Measurements from ENCODE around the gene ZFAND4.
"Not testable (repeated sequence)": the region's sequence is repeated elsewhere in the genome, so short reads cannot be mapped to it uniquely, and the experiment has no call there.

The ZFAND4 gene

DNA sequence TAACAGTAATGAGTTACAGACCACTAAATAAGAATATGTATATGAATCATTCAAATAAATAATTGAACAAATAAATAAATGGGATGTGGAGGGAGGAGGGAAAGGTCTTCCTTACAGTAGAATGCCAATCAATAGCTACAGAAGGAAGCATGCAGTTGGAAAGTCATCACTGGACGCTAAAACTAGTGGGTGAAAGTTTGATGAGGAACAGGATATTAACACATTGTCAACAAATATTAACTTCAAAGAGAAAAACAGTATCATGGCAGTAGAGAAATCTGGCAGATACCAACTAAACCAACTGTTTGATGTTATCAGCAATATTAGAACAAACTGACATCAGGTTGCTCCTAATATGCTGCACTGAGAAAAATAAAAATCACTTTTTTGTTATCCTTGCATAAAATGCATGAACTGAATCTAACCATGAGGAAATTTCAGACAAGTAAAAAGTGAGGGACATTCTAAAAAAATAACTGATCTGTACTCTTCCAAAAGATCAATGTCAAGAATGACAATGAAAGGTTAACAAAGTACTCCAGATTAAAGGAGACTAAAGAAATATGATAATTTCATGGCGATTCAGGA, 94.1 kb downstream of the ZFAND4 start:
- no peak for DNase-seq (ENCODE audit: low read depth)
- TF ChIP-seq, protein P1, sequence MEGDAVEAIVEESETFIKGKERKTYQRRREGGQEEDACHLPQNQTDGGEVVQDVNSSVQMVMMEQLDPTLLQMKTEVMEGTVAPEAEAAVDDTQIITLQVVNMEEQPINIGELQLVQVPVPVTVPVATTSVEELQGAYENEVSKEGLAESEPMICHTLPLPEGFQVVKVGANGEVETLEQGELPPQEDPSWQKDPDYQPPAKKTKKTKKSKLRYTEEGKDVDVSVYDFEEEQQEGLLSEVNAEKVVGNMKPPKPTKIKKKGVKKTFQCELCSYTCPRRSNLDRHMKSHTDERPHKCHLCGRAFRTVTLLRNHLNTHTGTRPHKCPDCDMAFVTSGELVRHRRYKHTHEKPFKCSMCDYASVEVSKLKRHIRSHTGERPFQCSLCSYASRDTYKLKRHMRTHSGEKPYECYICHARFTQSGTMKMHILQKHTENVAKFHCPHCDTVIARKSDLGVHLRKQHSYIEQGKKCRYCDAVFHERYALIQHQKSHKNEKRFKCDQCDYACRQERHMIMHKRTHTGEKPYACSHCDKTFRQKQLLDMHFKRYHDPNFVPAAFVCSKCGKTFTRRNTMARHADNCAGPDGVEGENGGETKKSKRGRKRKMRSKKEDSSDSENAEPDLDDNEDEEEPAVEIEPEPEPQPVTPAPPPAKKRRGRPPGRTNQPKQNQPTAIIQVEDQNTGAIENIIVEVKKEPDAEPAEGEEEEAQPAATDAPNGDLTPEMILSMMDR (IDR thresholded peaks at IDR 0.05; ENCODE audit: control insufficient read depth, insufficient read depth, low read depth, low read length, missing control alignments) = no peak
- H3K4me3 ChIP-seq (ENCODE audit: control insufficient read depth, low read depth, low read length) = no peak overlapping the region

DNA sequence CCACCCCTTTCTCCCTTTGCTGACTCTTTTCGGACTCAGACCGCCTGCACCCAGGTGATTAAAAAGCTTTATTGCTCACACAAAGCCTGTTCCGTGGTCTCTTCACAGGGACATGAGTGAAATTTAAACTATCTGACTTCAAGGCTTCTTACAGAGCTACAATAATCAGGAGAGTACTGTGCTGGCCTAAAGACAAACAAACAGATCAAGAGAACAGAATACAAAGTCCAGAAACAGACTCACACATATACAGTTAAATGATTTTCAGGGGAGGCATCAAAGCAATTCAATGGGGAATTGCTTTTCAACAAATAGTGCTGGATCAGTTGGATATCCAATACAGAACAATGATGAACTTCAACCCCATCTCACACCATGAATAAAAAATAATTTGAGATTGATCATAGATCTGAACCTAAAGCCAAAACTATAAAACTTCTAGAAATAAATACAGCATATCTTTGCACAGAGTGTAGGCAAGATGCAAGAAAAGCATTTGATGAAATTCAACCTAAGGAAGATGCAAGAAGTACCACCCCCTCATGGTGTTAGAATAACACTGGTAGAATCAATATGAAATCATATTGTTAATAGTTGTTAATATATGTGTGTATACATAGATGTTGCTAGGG, 96.5 kb downstream of the ZFAND4 start:
- H3K4me3 ChIP-seq (ENCODE audit: control insufficient read depth, low read depth, low read length) = no peak overlapping the region
- TF ChIP-seq, protein P1 (IDR thresholded peaks at IDR 0.05; ENCODE audit: control insufficient read depth, insufficient read depth, low read depth, low read length, missing control alignments) = no peak
- DNase-seq (ENCODE audit: low read depth) = no peak

DNA sequence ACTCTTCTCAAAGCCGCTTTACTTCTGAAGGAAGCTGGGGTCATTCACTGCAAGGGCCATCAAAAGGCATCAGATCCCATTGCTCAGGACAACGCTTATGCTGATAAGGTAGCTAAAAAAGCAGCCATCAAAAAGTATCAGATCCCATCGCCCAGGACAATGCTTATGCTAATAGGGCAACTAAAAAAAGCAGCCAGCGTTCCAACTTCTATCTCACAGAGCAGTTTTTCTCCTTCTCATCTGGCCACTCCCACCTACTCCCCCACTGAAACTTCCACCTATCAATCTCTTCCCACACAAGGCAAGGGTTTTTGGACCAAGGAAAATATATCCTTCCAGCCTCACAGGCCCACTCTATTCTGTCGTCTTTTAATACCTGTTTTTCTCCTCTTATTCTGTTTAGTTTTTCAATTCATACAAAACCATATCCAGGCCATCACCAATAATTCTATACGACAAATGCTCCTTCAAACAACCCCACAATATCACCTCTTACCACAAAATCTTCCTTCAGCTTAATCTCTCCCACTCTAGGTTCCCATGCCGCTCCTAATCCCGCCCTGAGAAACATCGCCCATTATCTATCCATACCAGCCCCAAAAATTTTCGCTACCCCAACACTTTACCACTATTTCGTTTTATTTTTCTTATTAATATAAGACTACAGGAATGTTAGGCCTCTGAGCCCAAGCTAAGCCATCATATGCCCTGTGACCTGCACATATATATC, 97.4 kb downstream of the ZFAND4 start:
- not testable (repeated sequence) for H3K4me3 ChIP-seq (ENCODE audit: control insufficient read depth, low read depth, low read length)

DNA sequence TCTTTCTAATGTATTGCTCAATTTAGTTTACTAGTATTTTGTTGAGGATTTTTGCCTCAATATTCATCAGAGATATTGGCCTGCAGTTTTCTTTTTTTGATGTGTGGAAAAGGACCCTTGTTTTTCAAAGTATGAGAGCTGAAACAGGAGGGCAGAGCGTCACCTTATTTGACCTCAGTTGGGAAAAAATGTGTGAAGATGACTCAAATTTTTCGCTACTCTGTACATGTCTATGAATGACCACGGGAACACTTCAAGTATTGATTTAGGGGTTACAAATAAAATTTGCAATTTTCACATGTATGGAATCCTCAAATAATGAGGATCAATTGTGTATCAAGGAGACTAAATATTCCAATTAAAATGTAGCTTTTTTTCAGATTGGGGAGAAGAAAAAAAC, 103.1 kb downstream of the ZFAND4 start:
- H3K4me3 ChIP-seq (ENCODE audit: control insufficient read depth, low read depth, low read length) = no peak overlapping the region
- no peak for DNase-seq (ENCODE audit: low read depth)
- TF ChIP-seq, protein P1 (IDR thresholded peaks at IDR 0.05; ENCODE audit: control insufficient read depth, insufficient read depth, low read depth, low read length, missing control alignments) = no peak

More for the DNA sequence above, 97.4 kb downstream of the ZFAND4 start:
- DNase-seq (ENCODE audit: low read depth) = not testable (repeated sequence)

DNA sequence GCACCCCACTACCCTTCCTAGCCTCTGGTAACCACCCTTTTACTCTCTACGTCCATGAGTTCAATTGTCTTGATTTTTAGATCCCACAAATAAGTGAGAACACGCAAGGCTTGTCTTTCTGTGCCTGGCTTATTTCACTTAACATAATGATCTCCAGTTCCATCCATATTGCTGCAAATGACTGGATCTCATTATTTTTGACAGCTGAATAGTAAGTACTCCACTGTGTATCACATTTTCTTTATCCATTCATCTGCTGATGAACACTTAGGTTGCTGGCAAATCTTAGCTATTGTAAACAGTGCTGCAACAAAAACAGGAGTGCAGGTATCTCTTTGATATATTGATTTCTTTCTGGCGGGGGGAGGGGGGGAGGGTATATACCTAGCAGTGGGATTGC, 106.2 kb downstream of the ZFAND4 start:
- no peak for DNase-seq (ENCODE audit: low read depth)
- TF ChIP-seq, protein P1 (IDR thresholded peaks at IDR 0.05; ENCODE audit: control insufficient read depth, insufficient read depth, low read depth, low read length, missing control alignments) = no peak
- H3K4me3 ChIP-seq (ENCODE audit: control insufficient read depth, low read depth, low read length) = no peak overlapping the region
